MM.1S (cell line): ENCODE measurements around the gene WDR70.

Source experiments
- CTCF ChIP-seq: fragments of 300-600 bp; sonication (generic); IDR thresholded peaks from 2 replicates; pipeline ENCODE4 v1.5.1; 2016; ENCODE audit warnings: antibody characterized with exemption, low read length, mixed read lengths
- EZH2phosphoT487 ChIP-seq: fragments of 300-600 bp; sonication (generic); IDR thresholded peaks from 2 replicates; pipeline ENCODE4 v1.6.1; 2018; ENCODE audit warnings: antibody characterized with exemption, low read length

- no peak for TF ChIP-seq CTCF
- no peak for TF ChIP-seq EZH2phosphoT487
Observed at GRCh38 chr5:37667846-37668245, 288.7 kb downstream of the WDR70 start.
